DOHH2 (cell line): ENCODE data around the gene CDHR2.

Experiments used
- CTCF ChIP-seq: fragments of 200-600 bp; sonication (generic); IDR thresholded peaks from one replicate; pipeline ENCODE4 v1.5.1; 2014; ENCODE audit warnings: antibody characterized with exemption, mild to moderate bottlenecking, low read depth, low read length; ENCODE audit not compliant: poor library complexity, severe bottlenecking
- EZH2phosphoT487 ChIP-seq: fragments of 200-600 bp; sonication (generic); IDR thresholded peaks from 2 replicates; pipeline ENCODE4 v1.6.1; 2017; ENCODE audit warnings: borderline replicate concordance, mild to moderate bottlenecking, antibody characterized with exemption, low read length, moderate library complexity, mixed read lengths

- TF ChIP-seq CTCF (no peak), EZH2phosphoT487 (no peak)
Observed at GRCh38 chr5:176534640-176535039, 14.5 kb upstream of the CDHR2 start.
